ENCODE results near the gene DAB2IP.

DAB2IP gene

DNA sequence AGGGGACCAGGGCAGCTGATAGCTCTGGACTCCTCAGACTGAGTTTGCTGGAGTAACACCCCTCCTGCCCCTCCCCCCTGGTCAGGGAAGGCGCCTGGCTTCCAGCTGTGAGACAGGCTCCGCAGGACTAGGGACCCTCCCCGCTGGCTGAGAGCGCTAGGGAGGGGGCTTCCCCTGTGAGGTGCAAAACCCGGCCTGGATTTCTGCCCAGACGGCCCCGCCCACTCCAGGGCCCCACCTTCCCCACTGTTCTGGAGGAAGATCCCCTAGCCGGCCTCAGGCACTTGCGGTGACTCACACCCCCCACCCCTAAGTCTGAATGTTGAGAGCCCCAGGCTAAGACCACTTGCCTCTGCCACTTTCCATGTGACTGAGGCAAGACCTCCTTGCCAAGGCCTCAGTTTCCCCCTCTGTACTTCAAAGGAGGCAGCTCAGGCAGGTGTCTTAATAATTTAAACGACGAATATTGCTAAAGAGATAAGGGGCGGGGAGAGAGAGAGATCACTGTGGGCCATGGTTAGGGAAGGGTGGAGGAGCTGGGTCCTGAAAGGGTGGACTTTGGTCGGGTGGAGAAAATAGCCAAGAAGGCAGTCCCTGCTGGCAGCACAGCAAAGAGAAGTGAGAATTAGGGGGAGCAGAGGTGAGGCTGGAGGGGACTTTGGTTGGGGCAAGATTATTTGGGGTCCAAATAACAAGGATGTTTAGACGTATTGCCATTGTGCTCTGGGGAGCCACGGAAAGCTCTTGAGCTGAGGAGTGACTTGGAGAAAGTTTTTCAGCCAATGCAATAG is 1.0 kb upstream of the DAB2IP start (continued):
- TF ChIP-seq SCRT2 (tag by site-specific recombination; IDR thresholded peaks at IDR 0.05): no peak
- TF ChIP-seq ZNF677 (tag by site-specific recombination; IDR thresholded peaks at IDR 0.05): no peak
- TF ChIP-seq ZNF416 (tag by site-specific recombination; IDR thresholded peaks at IDR 0.05): no peak
- no peak for TF ChIP-seq ZNF24 (tag by site-specific recombination; IDR thresholded peaks at IDR 0.05)
- no peak for TF ChIP-seq ZBTB7A (tag by site-specific recombination; IDR thresholded peaks at IDR 0.05; ENCODE audit: low read depth)
- no peak for TF ChIP-seq ZNF239 (tag by site-specific recombination; IDR thresholded peaks at IDR 0.05)
- TF ChIP-seq MYNN (tag by site-specific recombination; IDR thresholded peaks at IDR 0.05; ENCODE audit: borderline replicate concordance): no peak
- TF ChIP-seq ZNF391 (tag by site-specific recombination; IDR thresholded peaks at IDR 0.05; ENCODE audit: borderline replicate concordance, low read depth): no peak
- no peak for TF ChIP-seq RBAK (tag by site-specific recombination; IDR thresholded peaks at IDR 0.05)
- TF ChIP-seq ZNF473 (tag by site-specific recombination; IDR thresholded peaks at IDR 0.05): no peak
- no peak for TF ChIP-seq ZNF624 (tag by site-specific recombination; IDR thresholded peaks at IDR 0.05)
- TF ChIP-seq ZEB2 (tag by site-specific recombination; IDR thresholded peaks at IDR 0.05): 0 out of 2 replicates have a peak, but pooled peaks have one; percentile 52
- TF ChIP-seq ZNF140 (tag by site-specific recombination; IDR thresholded peaks at IDR 0.05): no peak
- TF ChIP-seq ZNF16 (tag by site-specific recombination; IDR thresholded peaks at IDR 0.05; ENCODE audit: low read depth): peak; percentile 89
- TF ChIP-seq ZNF549 (tag by site-specific recombination; IDR thresholded peaks at IDR 0.05): no peak
- no peak for TF ChIP-seq HOXC10 (CRISPR knock-in tag; IDR thresholded peaks at IDR 0.05)
- no peak for TF ChIP-seq ZNF623 (tag by site-specific recombination; IDR thresholded peaks at IDR 0.05)
- TF ChIP-seq KLF9 (tag by site-specific recombination; IDR thresholded peaks at IDR 0.05; ENCODE audit: low read depth): peak; percentile 98
- TF ChIP-seq, protein P1, sequence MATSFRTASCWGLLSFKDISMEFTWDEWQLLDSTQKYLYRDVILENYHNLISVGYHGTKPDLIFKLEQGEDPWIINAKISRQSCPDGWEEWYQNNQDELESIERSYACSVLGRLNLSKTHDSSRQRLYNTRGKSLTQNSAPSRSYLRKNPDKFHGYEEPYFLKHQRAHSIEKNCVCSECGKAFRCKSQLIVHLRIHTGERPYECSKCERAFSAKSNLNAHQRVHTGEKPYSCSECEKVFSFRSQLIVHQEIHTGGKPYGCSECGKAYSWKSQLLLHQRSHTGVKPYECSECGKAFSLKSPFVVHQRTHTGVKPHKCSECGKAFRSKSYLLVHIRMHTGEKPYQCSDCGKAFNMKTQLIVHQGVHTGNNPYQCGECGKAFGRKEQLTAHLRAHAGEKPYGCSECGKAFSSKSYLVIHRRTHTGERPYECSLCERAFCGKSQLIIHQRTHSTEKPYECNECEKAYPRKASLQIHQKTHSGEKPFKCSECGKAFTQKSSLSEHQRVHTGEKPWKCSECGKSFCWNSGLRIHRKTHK (tag by site-specific recombination; IDR thresholded peaks at IDR 0.05): no peak
- TF ChIP-seq, protein P2, sequence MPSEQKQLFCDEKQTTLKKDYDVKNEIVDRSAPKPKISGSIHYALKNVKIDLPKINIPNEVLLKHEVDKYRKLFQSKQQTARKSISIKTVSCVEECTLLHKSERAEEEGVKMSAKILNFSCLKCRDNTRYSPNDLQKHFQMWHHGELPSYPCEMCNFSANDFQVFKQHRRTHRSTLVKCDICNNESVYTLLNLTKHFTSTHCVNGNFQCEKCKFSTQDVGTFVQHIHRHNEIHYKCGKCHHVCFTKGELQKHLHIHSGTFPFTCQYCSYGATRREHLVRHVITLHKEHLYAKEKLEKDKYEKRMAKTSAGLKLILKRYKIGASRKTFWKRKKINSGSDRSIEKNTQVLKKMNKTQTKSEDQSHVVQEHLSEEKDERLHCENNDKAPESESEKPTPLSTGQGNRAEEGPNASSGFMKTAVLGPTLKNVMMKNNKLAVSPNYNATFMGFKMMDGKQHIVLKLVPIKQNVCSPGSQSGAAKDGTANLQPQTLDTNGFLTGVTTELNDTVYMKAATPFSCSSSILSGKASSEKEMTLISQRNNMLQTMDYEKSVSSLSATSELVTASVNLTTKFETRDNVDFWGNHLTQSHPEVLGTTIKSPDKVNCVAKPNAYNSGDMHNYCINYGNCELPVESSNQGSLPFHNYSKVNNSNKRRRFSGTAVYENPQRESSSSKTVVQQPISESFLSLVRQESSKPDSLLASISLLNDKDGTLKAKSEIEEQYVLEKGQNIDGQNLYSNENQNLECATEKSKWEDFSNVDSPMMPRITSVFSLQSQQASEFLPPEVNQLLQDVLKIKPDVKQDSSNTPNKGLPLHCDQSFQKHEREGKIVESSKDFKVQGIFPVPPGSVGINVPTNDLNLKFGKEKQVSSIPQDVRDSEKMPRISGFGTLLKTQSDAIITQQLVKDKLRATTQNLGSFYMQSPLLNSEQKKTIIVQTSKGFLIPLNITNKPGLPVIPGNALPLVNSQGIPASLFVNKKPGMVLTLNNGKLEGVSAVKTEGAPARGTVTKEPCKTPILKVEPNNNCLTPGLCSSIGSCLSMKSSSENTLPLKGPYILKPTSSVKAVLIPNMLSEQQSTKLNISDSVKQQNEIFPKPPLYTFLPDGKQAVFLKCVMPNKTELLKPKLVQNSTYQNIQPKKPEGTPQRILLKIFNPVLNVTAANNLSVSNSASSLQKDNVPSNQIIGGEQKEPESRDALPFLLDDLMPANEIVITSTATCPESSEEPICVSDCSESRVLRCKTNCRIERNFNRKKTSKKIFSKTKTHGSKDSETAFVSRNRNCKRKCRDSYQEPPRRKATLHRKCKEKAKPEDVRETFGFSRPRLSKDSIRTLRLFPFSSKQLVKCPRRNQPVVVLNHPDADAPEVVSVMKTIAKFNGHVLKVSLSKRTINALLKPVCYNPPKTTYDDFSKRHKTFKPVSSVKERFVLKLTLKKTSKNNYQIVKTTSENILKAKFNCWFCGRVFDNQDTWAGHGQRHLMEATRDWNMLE (tag by site-specific recombination; conservative IDR thresholded peaks at IDR 0.05; ENCODE audit: low read depth): no peak
- TF ChIP-seq, protein P3, sequence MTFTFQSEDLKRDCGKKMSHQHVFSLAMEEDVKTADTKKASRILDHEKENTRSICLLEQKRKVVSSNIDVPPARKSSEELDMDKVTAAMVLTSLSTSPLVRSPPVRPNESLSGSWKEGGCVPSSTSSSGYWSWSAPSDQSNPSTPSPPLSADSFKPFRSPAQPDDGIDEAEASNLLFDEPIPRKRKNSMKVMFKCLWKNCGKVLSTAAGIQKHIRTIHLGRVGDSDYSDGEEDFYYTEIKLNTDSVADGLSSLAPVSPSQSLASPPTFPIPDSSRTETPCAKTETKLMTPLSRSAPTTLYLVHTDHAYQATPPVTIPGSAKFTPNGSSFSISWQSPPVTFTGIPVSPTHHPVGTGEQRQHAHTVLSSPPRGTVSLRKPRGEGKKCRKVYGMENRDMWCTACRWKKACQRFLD (tag by site-specific recombination; IDR thresholded peaks at IDR 0.05): no peak
- TF ChIP-seq ZNF423 (tag by site-specific recombination; IDR thresholded peaks at IDR 0.05): peak; percentile 80; the same call in 1 of the 2 replicates
- TF ChIP-seq ZNF2 (tag by site-specific recombination; IDR thresholded peaks at IDR 0.05): no peak
- TF ChIP-seq, protein P4, sequence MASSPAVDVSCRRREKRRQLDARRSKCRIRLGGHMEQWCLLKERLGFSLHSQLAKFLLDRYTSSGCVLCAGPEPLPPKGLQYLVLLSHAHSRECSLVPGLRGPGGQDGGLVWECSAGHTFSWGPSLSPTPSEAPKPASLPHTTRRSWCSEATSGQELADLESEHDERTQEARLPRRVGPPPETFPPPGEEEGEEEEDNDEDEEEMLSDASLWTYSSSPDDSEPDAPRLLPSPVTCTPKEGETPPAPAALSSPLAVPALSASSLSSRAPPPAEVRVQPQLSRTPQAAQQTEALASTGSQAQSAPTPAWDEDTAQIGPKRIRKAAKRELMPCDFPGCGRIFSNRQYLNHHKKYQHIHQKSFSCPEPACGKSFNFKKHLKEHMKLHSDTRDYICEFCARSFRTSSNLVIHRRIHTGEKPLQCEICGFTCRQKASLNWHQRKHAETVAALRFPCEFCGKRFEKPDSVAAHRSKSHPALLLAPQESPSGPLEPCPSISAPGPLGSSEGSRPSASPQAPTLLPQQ (tag by site-specific recombination; IDR thresholded peaks at IDR 0.05): peak; percentile 93
- no peak for TF ChIP-seq ZNF560 (tag by site-specific recombination; IDR thresholded peaks at IDR 0.05; ENCODE audit: borderline replicate concordance)
- no peak for TF ChIP-seq ZNF501 (tag by site-specific recombination; IDR thresholded peaks at IDR 0.05)
- TF ChIP-seq ZNF561 (tag by site-specific recombination; IDR thresholded peaks at IDR 0.05; ENCODE audit: borderline replicate concordance): peak; percentile 99
- TF ChIP-seq ZNF600 (tag by site-specific recombination; IDR thresholded peaks at IDR 0.05): no peak
- TF ChIP-seq YY2 (tag by site-specific recombination; IDR thresholded peaks at IDR 0.05): no peak
- no peak for TF ChIP-seq ZNF664 (tag by site-specific recombination; IDR thresholded peaks at IDR 0.05)
- no peak for TF ChIP-seq ZNF555 (tag by site-specific recombination; conservative IDR thresholded peaks at IDR 0.05)
